Transverse colon (tissue), 4 donors: ENCODE results near the gene STYXL2. TPM values are rescaled to one million over a fixed set of nuclear protein-coding genes. Genes with fewer than 3 reads are reported as not detected.

Source experiments
- DNase-seq: peaks from one replicate; pipeline ENCODE4 v3.0.0-alpha.2; 2019
- H3K27ac ChIP-seq, 4 donors: fragments of 200-600 bp; sonication (generic); 2 replicates each; pipeline ENCODE4 v1.5.1; 2016 to 2018; ENCODE audit warnings: inconsistent platforms in 4 of 4
- H3K27me3 ChIP-seq: fragments of 200-600 bp; sonication (generic); 2 replicates; pipeline ENCODE4 v1.5.1; 2017; ENCODE audit warnings: inconsistent platforms
- H3K36me3 ChIP-seq, 4 donors: fragments of 200-600 bp; sonication (generic); 2 replicates each; pipeline ENCODE4 v1.5.1; 2017 to 2019; ENCODE audit warnings: inconsistent platforms in 4 of 4
- H3K4me1 ChIP-seq, 4 donors: fragments of 200-600 bp; sonication (generic); 2 replicates each; pipeline ENCODE4 v1.5.1; 2017 to 2020; ENCODE audit warnings: inconsistent platforms in 4 of 4
- H3K4me3 ChIP-seq, 4 donors: fragments of 200-600 bp; sonication (generic); 1 replicate in 1 of 4; 2 replicates in 3 of 4; pipeline versions ENCODE4 v1.5.1 to v1.6.1; 2017 to 2019; ENCODE audit warnings: inconsistent platforms in 4 of 4
- H3K9me3 ChIP-seq, 2 donors: fragments of 200-600 bp; sonication (generic); 2 replicates each; pipeline ENCODE4 v1.5.1; 2017 to 2019; ENCODE audit warnings: inconsistent platforms in 2 of 2
- EP300 ChIP-seq: sonication (generic); formaldehyde crosslinking; IDR thresholded peaks from one replicate; pipeline ENCODE4 v1.6.1; 2017; ENCODE audit warnings: antibody characterized with exemption, low read depth
- POLR2A ChIP-seq: fragments of 450-650 bp; IDR thresholded peaks from one replicate; pipeline ENCODE4 v1.6.1; 2016; ENCODE audit warnings: antibody characterized with exemption, mild to moderate bottlenecking, moderate library complexity
- POLR2AphosphoS5 ChIP-seq, 3 donors: sonication (generic); formaldehyde crosslinking; IDR thresholded peaks; one replicate each; pipeline ENCODE4 v1.6.1; 2016; ENCODE audit warnings: antibody characterized with exemption in 3 of 3
- WGBS, 2 donors: methylation state at CpG; one replicate each; pipeline ENCODE4 v1.1.5; 2018; ENCODE audit warnings: low coverage in 1 of 2; 5-methylcytosine and 5-hydroxymethylcytosine counted together
- in situ Hi-C, 4 donors: fragments of 200-750 bp; cut with MboI; loops; one replicate each; pipeline versions ENCODE4 v1.15.0 to v1.15.1; 2017; ENCODE audit warnings: low sequenced_read_pairs in 3 of 4, low pct_ligation_motif_present in 1 of 4, low pct_unique_long_range_greater_than_20kb in 1 of 4
- intact Hi-C: fragments of 100-400 bp; cut with DNase I; formaldehyde crosslinking; loops from one replicate; pipeline ENCODE4 v1.15.1; 2023; ENCODE audit warnings: low total_unique reads
- total RNA-seq, 4 donors: library from RNA; depleted of rRNA; stranded (reverse); fragments of >200 nt; gene quantifications; one replicate each; pipeline ENCODE4 v1.1.0, GENCODE V29; 2016
- TF ChIP-seq, protein P1 (sequence below), 5 experiments: fragments of 200-600 bp in 3 of 5; fragments of 450-650 bp in 2 of 5; sonication (generic) in 3 of 5; IDR thresholded peaks; 1 replicate in 2 of 5; 2 replicates in 3 of 5; pipeline ENCODE4 v1.5.1; 2016 to 2017; ENCODE audit warnings: antibody characterized with exemption in 5 of 5, inconsistent platforms in 3 of 5, mild to moderate bottlenecking in 2 of 5, moderate library complexity in 1 of 5

Gene STYXL2
- total RNA-seq, 4 donors from 2014 or later: 0.16 to 0.41 TPM; not detected in 2

- Histone ChIP-seq H3K4me3 (peak within 1 kb of the TSS in 3 of 4 donors; percentile 28 to 51 (median 30)), H3K4me1 (peaks cover 0 to 27% (median 19%) of the 10 kb centered on the region in 4 donors), H3K27ac (peak within 1 kb of the TSS; percentile 85 to 95 (median 90)), H3K9me3 (no peaks in the 10 kb centered on the region), H3K36me3 (no peaks in the 10 kb centered on the region), H3K27me3 (no peaks in the 10 kb centered on the region)
- TF ChIP-seq POLR2A (peak; percentile 98), POLR2AphosphoS5 (IDR thresholded peaks at IDR 0.05) (peak; percentile 53 to 95 (median 93))
- TF ChIP-seq, protein P1, sequence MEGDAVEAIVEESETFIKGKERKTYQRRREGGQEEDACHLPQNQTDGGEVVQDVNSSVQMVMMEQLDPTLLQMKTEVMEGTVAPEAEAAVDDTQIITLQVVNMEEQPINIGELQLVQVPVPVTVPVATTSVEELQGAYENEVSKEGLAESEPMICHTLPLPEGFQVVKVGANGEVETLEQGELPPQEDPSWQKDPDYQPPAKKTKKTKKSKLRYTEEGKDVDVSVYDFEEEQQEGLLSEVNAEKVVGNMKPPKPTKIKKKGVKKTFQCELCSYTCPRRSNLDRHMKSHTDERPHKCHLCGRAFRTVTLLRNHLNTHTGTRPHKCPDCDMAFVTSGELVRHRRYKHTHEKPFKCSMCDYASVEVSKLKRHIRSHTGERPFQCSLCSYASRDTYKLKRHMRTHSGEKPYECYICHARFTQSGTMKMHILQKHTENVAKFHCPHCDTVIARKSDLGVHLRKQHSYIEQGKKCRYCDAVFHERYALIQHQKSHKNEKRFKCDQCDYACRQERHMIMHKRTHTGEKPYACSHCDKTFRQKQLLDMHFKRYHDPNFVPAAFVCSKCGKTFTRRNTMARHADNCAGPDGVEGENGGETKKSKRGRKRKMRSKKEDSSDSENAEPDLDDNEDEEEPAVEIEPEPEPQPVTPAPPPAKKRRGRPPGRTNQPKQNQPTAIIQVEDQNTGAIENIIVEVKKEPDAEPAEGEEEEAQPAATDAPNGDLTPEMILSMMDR (IDR thresholded peaks at IDR 0.05): no peak
- intact Hi-C loops: no loop called here
- in situ Hi-C loops: no loop called here
- DNase-seq: peak; percentile 88
- WGBS, 2 donors: 30 to 55% methylated on average over 1 of the region's 1 CpG
Observed at GRCh38 chr1:167090314-167090942, 3.4 kb upstream of the STYXL2 start, which contains the start of gene GPA33. Gene GPA33 (minus strand): TSS chr1:167090377. CDS start chr1:167090287, 90 bp downstream.

GRCh38 chr1:167092653-167093052 is 1.2 kb upstream of the STYXL2 start:
- Histone ChIP-seq H3K4me3 (no peak overlapping the region), H3K27me3 (no peaks in the 10 kb centered on the region), H3K36me3 (no peaks in the 10 kb centered on the region), H3K27ac (no peak overlapping the region), H3K4me1 (peaks cover 0 to 11% (median 7%) of the 10 kb centered on the region in 4 donors), H3K9me3 (no peaks in the 10 kb centered on the region)
- DNase-seq: no peak
- no peak for TF ChIP-seq POLR2AphosphoS5 (IDR thresholded peaks at IDR 0.05)
- TF ChIP-seq EP300: no peak
- no peak for TF ChIP-seq POLR2A
- TF ChIP-seq, protein P1 (IDR thresholded peaks at IDR 0.05): no peak
- intact Hi-C loops: no loop called here
- in situ Hi-C loops: no loop called here
- WGBS, 2 donors: 62 to 78% methylated on average over 1 of the region's 1 CpG

DNA sequence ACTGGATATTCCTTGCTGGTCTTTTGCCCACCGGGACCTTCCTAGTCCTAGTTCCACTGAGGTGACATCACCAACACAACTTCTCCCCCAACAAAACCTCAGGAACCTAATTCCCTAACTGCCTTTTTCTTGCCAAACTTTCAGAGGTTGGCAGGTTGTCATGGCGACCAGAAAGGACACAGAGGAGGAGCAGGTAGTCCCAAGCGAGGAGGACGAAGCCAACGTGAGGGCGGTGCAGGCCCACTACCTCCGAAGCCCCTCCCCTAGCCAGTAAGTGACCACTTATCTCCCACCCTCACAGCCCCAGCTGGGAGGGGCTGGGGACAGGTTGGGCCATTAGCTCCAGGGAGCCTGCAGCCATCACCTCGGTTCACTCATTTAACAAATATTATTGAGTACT is 815 bp downstream of the STYXL2 start:
- in situ Hi-C loops: no loop called here

DNA sequence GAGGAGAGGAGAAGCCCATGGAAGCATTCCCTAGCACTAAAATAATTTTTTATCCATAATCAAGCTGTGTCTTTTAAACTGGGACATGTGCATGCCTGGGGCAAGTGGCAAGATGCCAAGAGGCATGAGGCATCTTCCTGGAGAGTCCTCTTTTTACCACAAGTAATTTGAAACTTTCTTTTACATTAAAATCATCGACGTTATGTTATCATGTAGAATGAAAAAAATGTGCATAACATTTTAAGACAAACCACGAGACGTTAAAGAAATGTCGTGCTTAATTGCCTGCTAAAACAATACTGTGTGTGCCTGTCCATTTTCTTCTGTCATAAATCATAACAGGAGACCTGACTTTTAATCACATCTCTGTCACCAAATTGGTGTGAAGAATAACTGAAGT is 1.5 kb downstream of the STYXL2 start:
- Histone ChIP-seq H3K27ac (no peak overlapping the region), H3K36me3 (no peaks in the 10 kb centered on the region), H3K4me3 (no peak overlapping the region), H3K27me3 (no peaks in the 10 kb centered on the region), H3K4me1 (peaks cover 0 to 9% (median 7%) of the 10 kb centered on the region in 4 donors), H3K9me3 (no peaks in the 10 kb centered on the region)
- TF ChIP-seq, protein P1 (IDR thresholded peaks at IDR 0.05): no peak
- no peak for TF ChIP-seq POLR2AphosphoS5 (IDR thresholded peaks at IDR 0.05)
- no peak for TF ChIP-seq POLR2A
- TF ChIP-seq EP300: no peak
- DNase-seq: no peak
- 49 to 50% methylated on average over 5 of the region's 5 CpGs for WGBS, 2 donors
- intact Hi-C loops: no loop called here
- in situ Hi-C loops: no loop called here

More for the DNA sequence above, 815 bp downstream of the STYXL2 start:
- Histone ChIP-seq H3K4me1 (peaks cover 0 to 9% (median 7%) of the 10 kb centered on the region in 4 donors), H3K36me3 (no peaks in the 10 kb centered on the region), H3K27ac (no peak overlapping the region), H3K27me3 (no peaks in the 10 kb centered on the region), H3K4me3 (no peak overlapping the region), H3K9me3 (no peaks in the 10 kb centered on the region)
- TF ChIP-seq POLR2AphosphoS5 (IDR thresholded peaks at IDR 0.05) (no peak), EP300 (no peak), POLR2A (no peak)
- TF ChIP-seq, protein P1 (IDR thresholded peaks at IDR 0.05): no peak
- WGBS, 2 donors: 90% methylated on average over 8 of the region's 8 CpGs; no CpG with 5 or more reads in 1 of the 2 donors
- DNase-seq: no peak
- intact Hi-C loops: no loop called here
